GM12878 (cell line): Measurements from ENCODE around the gene MSI2. TPM values are rescaled to one million over a fixed set of nuclear protein-coding genes. Genes with fewer than 3 reads are reported as not detected.

ENCODE experiments used
- ATAC-seq: fragments of 200-7000 bp; cut with Tn5 transposase; 3 replicates; pipeline ENCODE4 v1.9.1; 2020; ENCODE audit warnings: mild to moderate bottlenecking, moderate library complexity
- BruUV-seq: library from RNA; stranded (reverse); fragments of 400-500 nt; replicated peaks from 2 replicates; lab custom pipeline; 2021; lab: Mats Ljungman, UMichigan
- CTCF ChIA-PET: fragments of 300-600 bp; sonication (Branson Sonifier 250); formaldehyde crosslinking; extraction: SDS; loops from one replicate; lab custom pipeline; 2021; ENCODE audit warnings: inconsistent platforms; lab: Yijun Ruan, JAX
- POLR2A ChIA-PET: fragments of 350-600 bp; formaldehyde crosslinking; extraction: SDS; loops from one replicate; lab custom pipeline; 2021; ENCODE audit warnings: inconsistent platforms; lab: Charles Lee
- RAD21 ChIA-PET: fragments of 300-600 bp; sonication (Branson Sonifier 250); formaldehyde crosslinking; loops from one replicate; lab custom pipeline; 2023; ENCODE audit warnings: antibody characterized with exemption; ENCODE audit not compliant: unreplicated experiment; lab: Charles Lee
- SMC1A ChIA-PET: fragments of 300-600 bp; sonication (Branson Sonifier 250); formaldehyde crosslinking; loops from one replicate; lab custom pipeline; 2023; ENCODE audit not compliant: unreplicated experiment, uncharacterized antibody; lab: Charles Lee
- DNase-seq: peaks from one replicate; pipeline ENCODE4 v3.0.0-alpha.2; 2011; ENCODE audit warnings: low read depth, low spot score
- FAIRE-seq: peaks from 3 replicates; lab custom pipeline; 2011; peaks lifted over from hg19 to GRCh38; lab: Jason Lieb, UNC
- H2AFZ ChIP-seq: 2 replicates; pipeline ENCODE4 v1.6.0; 2011; ENCODE audit warnings: low read depth, low read length, control low read depth; ENCODE audit not compliant: control insufficient read depth
- H3K27ac ChIP-seq: 2 replicates; pipeline ENCODE4 v1.5.1; 2011; ENCODE audit warnings: control low read depth; ENCODE audit not compliant: control insufficient read depth, insufficient read depth
- H3K27me3 ChIP-seq, 2 experiments: replicated peaks in 1 of 2; 2 replicates each; pipeline versions ENCODE4 v1.6.0 to v1.6.1; 2011; ENCODE audit warnings: low read length in 1 of 2; ENCODE audit not compliant: control insufficient read depth in 2 of 2, insufficient read depth in 2 of 2
- H3K36me3 ChIP-seq, 2 experiments: 2 replicates each; pipeline ENCODE4 v1.5.1; 2011; ENCODE audit warnings: low read length in 1 of 2; ENCODE audit not compliant: control insufficient read depth in 2 of 2, insufficient read depth in 2 of 2
- H3K4me1 ChIP-seq: 2 replicates; pipeline ENCODE4 v1.6.1; 2011; ENCODE audit warnings: mild to moderate bottlenecking, low read length, moderate library complexity, mixed read lengths; ENCODE audit not compliant: control insufficient read depth, insufficient read depth
- H3K4me2 ChIP-seq: 2 replicates; pipeline ENCODE4 v1.6.0; 2011; ENCODE audit warnings: control low read depth; ENCODE audit not compliant: control insufficient read depth, insufficient read depth
- H3K4me3 ChIP-seq: fragments of 200-600 bp; sonication (generic); 2 replicates; pipeline ENCODE4 v1.5.1; 2016
- H3K79me2 ChIP-seq: 2 replicates; pipeline ENCODE4 v1.6.0; 2011; ENCODE audit warnings: low read length; ENCODE audit not compliant: control insufficient read depth, insufficient read depth
- H3K9ac ChIP-seq: 2 replicates; pipeline ENCODE4 v1.8.0; 2011; ENCODE audit warnings: low read length, control low read depth, mixed read lengths; ENCODE audit not compliant: control insufficient read depth, insufficient read depth
- H3K9me3 ChIP-seq: replicated peaks from 3 replicates; pipeline ENCODE4 v1.5.1; 2011; ENCODE audit warnings: mild to moderate bottlenecking, low read length; ENCODE audit not compliant: control insufficient read depth, insufficient read depth
- H4K20me1 ChIP-seq: 2 replicates; pipeline ENCODE4 v1.6.0; 2011; ENCODE audit not compliant: control insufficient read depth, insufficient read depth
- CHD1 ChIP-seq: IDR thresholded peaks from 2 replicates; pipeline ENCODE4 v1.6.1; 2012; ENCODE audit warnings: low read depth, low read length, improper control_type of control experiment
- HDGF ChIP-seq: fragments of 450-650 bp; IDR thresholded peaks from 2 replicates; pipeline ENCODE4 v1.6.1; 2016; ENCODE audit warnings: antibody characterized with exemption
- KAT2A ChIP-seq: conservative IDR thresholded peaks from 2 replicates; pipeline ENCODE4 v1.6.1; 2011; ENCODE audit warnings: low read depth, low read length; ENCODE audit not compliant: control insufficient read depth
- WGBS: methylation state at CpG from one replicate; pipeline ENCODE4 v1.1.6; 2016; ENCODE audit warnings: low lambda C conversion rate; ENCODE audit not compliant: insufficient replicate concordance, insufficient coverage; ENCODE audit errors: missing lambda C conversion rate; 5-methylcytosine and 5-hydroxymethylcytosine counted together
- in situ Hi-C: fragments of 300-500 bp; cut with MboI; formaldehyde crosslinking; loops from 9 replicates; pipeline ENCODE4 v1.14.3; 2018; ENCODE audit warnings: mixed read lengths
- intact Hi-C: fragments of 100-400 bp; cut with micrococcal nuclease; formaldehyde crosslinking; loops from one replicate; pipeline ENCODE4 v1.14.2; 2022; ENCODE audit not compliant: unreplicated experiment
- polyA plus RNA-seq, 11 experiments: library from polyadenylated mRNA; depleted of rRNA in 4 of 11; unstranded in 6 of 11; stranded (reverse) in 5 of 11; fragments of >200 nt; fragmentation: Nextera tagmentation in 4 of 11; fragmentation: Illumina TruSeq in 1 of 11; extraction: Ambion mirVana in 4 of 11; extraction: Trizol in 1 of 11; gene quantifications; 1 replicate in 1 of 11; 2 replicates in 10 of 11; pipeline versions ENCODE4 v1.2.1 to v1.2.3, GENCODE V29; 2011 to 2016; ENCODE audit warnings: inconsistent platforms in 2 of 11, missing spikeins in 2 of 11, low read depth in 1 of 11
- total RNA-seq, 4 experiments: library from RNA; depleted of rRNA in 3 of 4; stranded (reverse); fragments of >200 nt in 3 of 4; fragmentation: Illumina TruSeq in 1 of 4; extraction: Trizol in 1 of 4; gene quantifications; 2 replicates each; pipeline versions ENCODE4 v1.2.1 to v1.2.3, GENCODE V29; 2013 to 2021
- TF ChIP-seq, protein P1 (sequence below): IDR thresholded peaks from 2 replicates; pipeline ENCODE4 v1.6.1; 2011; ENCODE audit warnings: mild to moderate bottlenecking, low read depth, low read length, moderate library complexity; ENCODE audit not compliant: insufficient replicate concordance

Gene MSI2
- total and polyA plus RNA-seq, 10 of the 15 experiments (the other 5 are each of a cell fraction or from before 2014, with no cell fraction given): 6.1 to 76.1 (median 42.0) TPM

GRCh38 chr17:57614742-57615141 is 358.4 kb downstream of the MSI2 start:
- intact Hi-C loops: no loop called here
- H3K4me2 ChIP-seq: no peak overlapping the region
- H2AFZ ChIP-seq: no peak overlapping the region
- in situ Hi-C loops: no loop called here
- ChIA-PET CTCF (interaction anchor here (1.7 kb wide), 1 partner anchor 17 kb away, joined by 5 read pairs; no protein-coding TSS in a partner anchor), RAD21 (no interaction called here), SMC1A (interaction anchor here (1.2 kb wide), 1 partner anchor 9 kb away, joined by 4 read pairs; no protein-coding TSS in a partner anchor), POLR2A (no interaction called here)
- H3K4me1 ChIP-seq: peaks cover 4% of the 10 kb centered on the region
- no peaks in the 10 kb centered on the region; the same call in 2 of the 3 replicates for H3K9me3 ChIP-seq
- H3K9ac ChIP-seq: no peak overlapping the region
- no peak overlapping the region for H3K27ac ChIP-seq
- 93% methylated on average over 3 of the region's 3 CpGs for WGBS
- no peaks in the 10 kb centered on the region for H4K20me1 ChIP-seq
- BruUV-seq: no TSS peak
- H3K27me3 ChIP-seq: no peaks in the 10 kb centered on the region
- H3K4me3 ChIP-seq: no peak overlapping the region
- FAIRE-seq (no peak), DNase-seq (no peak), ATAC-seq (no peak)
- TF ChIP-seq, protein P1, sequence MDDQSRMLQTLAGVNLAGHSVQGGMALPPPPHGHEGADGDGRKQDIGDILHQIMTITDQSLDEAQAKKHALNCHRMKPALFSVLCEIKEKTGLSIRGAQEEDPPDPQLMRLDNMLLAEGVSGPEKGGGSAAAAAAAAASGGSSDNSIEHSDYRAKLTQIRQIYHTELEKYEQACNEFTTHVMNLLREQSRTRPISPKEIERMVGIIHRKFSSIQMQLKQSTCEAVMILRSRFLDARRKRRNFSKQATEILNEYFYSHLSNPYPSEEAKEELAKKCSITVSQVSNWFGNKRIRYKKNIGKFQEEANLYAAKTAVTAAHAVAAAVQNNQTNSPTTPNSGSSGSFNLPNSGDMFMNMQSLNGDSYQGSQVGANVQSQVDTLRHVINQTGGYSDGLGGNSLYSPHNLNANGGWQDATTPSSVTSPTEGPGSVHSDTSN: no peak
- no peak for TF ChIP-seq HDGF
- TF ChIP-seq KAT2A: no peak
- TF ChIP-seq CHD1: no peak
- H3K36me3 ChIP-seq: peaks cover 3 to 9% of the 10 kb centered on the region in 2 experiments
- no peaks in the 10 kb centered on the region for H3K79me2 ChIP-seq
